Measurements from ENCODE around the gene DNAJC4.

GRCh38 chr11:64232182-64232966, 2.0 kb downstream of the DNAJC4 start:
- TF ChIP-seq CTCF (conservative IDR thresholded peaks at IDR 0.05; ENCODE audit: low read length) (no peak), EZH2phosphoT487 (IDR thresholded peaks at IDR 0.05; ENCODE audit: borderline replicate concordance) (no peak)
